ENCODE data around the gene SUGCT. TPM values are rescaled to one million over a fixed set of nuclear protein-coding genes. Genes with fewer than 3 reads are reported as not detected.

Gene SUGCT
- total RNA-seq, 1 experiment from 2014 or later, result 4.6 TPM

GRCh38 chr7:40714363-40715052, 579.7 kb downstream of the SUGCT start:
- H3K27ac Mint-ChIP-seq, result no peak overlapping the region
- ChIA-PET CTCF (no interaction called here), POLR2A (no interaction called here)
- peaks cover 35% of the 10 kb centered on the region for H3K4me1 Mint-ChIP-seq
- DNase-seq (ENCODE audit: low spot score) (no peak), ATAC-seq (no peak)
- peaks cover 7% of the 10 kb centered on the region; the same call in 1 of the 2 replicates for H3K9me3 Mint-ChIP-seq
- peaks cover 4% of the 10 kb centered on the region; the same call in 1 of the 2 replicates for H3K27me3 Mint-ChIP-seq (ENCODE audit: low read depth)
- no peak for TF ChIP-seq ZBTB21 (CRISPR knock-in tag; IDR thresholded peaks at IDR 0.05; ENCODE audit: borderline replicate concordance)
- no peak for TF ChIP-seq E2F4 (CRISPR knock-in tag; IDR thresholded peaks at IDR 0.05; ENCODE audit: borderline replicate concordance, low read depth)
- TF ChIP-seq FOXK1 (CRISPR knock-in tag; IDR thresholded peaks at IDR 0.05), result no peak
- no peak for TF ChIP-seq PREB (CRISPR knock-in tag; IDR thresholded peaks at IDR 0.05; ENCODE audit: borderline replicate concordance)
- no peak for TF ChIP-seq KAT7 (CRISPR knock-in tag; IDR thresholded peaks at IDR 0.05; ENCODE audit: borderline replicate concordance)
- TF ChIP-seq SMAD3 (CRISPR knock-in tag; IDR thresholded peaks at IDR 0.05; ENCODE audit: borderline replicate concordance), result no peak
- TF ChIP-seq ZNF671 (CRISPR knock-in tag; IDR thresholded peaks at IDR 0.05), result no peak
- H3K4me3 Mint-ChIP-seq, result no peak overlapping the region
- H3K36me3 Mint-ChIP-seq, result peaks cover 4% of the 10 kb centered on the region; the same call in 1 of the 2 replicates

- POLR2A ChIA-PET, result no interaction called here
- no peak for ATAC-seq
Observed at GRCh38 chr7:40715053-40715430, 580.2 kb downstream of the SUGCT start.

More at GRCh38 chr7:40715053-40715430, 580.2 kb downstream of the SUGCT start:
- Mint-ChIP-seq H3K27ac (no peak overlapping the region), H3K36me3 (peaks cover 4% of the 10 kb centered on the region; the same call in 1 of the 2 replicates), H3K27me3 (ENCODE audit: low read depth) (peaks cover 4% of the 10 kb centered on the region; the same call in 1 of the 2 replicates), H3K4me3 (no peak overlapping the region), H3K9me3 (peaks cover 7% of the 10 kb centered on the region; the same call in 1 of the 2 replicates), H3K4me1 (peaks cover 35% of the 10 kb centered on the region)
- DNase-seq (ENCODE audit: low spot score), result no peak
- CTCF ChIA-PET, result interaction anchor here (0.9 kb wide), 1 partner anchor 11 kb away, joined by 3 read pairs; no protein-coding TSS in a partner anchor
- TF ChIP-seq, protein P1, sequence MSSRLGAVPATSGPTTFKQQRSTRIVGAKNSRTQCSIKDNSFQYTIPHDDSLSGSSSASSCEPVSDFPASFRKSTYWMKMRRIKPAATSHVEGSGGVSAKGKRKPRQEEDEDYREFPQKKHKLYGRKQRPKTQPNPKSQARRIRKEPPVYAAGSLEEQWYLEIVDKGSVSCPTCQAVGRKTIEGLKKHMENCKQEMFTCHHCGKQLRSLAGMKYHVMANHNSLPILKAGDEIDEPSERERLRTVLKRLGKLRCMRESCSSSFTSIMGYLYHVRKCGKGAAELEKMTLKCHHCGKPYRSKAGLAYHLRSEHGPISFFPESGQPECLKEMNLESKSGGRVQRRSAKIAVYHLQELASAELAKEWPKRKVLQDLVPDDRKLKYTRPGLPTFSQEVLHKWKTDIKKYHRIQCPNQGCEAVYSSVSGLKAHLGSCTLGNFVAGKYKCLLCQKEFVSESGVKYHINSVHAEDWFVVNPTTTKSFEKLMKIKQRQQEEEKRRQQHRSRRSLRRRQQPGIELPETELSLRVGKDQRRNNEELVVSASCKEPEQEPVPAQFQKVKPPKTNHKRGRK (CRISPR knock-in tag; IDR thresholded peaks at IDR 0.05; ENCODE audit: borderline replicate concordance), result no peak
- TF ChIP-seq NFE2L1 (CRISPR knock-in tag; IDR thresholded peaks at IDR 0.05) (no peak), MXD4 (CRISPR knock-in tag; IDR thresholded peaks at IDR 0.05; ENCODE audit: borderline replicate concordance) (no peak), SMAD4 (CRISPR knock-in tag; IDR thresholded peaks at IDR 0.05) (no peak), TEAD1 (CRISPR knock-in tag; IDR thresholded peaks at IDR 0.05) (no peak), PRRX2 (CRISPR knock-in tag; IDR thresholded peaks at IDR 0.05) (no peak), NR3C1 (CRISPR knock-in tag; conservative IDR thresholded peaks at IDR 0.05; ENCODE audit: low read depth) (no peak), CREB1 (CRISPR knock-in tag; IDR thresholded peaks at IDR 0.05) (no peak), ZNF219 (CRISPR knock-in tag; IDR thresholded peaks at IDR 0.05; ENCODE audit: borderline replicate concordance) (no peak), ZNF532 (CRISPR knock-in tag; IDR thresholded peaks at IDR 0.05; ENCODE audit: borderline replicate concordance) (no peak), GABPB1 (CRISPR knock-in tag; IDR thresholded peaks at IDR 0.05) (no peak), FOXP1 (CRISPR knock-in tag; IDR thresholded peaks at IDR 0.05; ENCODE audit: borderline replicate concordance) (no peak), ZBTB43 (CRISPR knock-in tag; IDR thresholded peaks at IDR 0.05) (no peak)
- TF ChIP-seq, protein P2, sequence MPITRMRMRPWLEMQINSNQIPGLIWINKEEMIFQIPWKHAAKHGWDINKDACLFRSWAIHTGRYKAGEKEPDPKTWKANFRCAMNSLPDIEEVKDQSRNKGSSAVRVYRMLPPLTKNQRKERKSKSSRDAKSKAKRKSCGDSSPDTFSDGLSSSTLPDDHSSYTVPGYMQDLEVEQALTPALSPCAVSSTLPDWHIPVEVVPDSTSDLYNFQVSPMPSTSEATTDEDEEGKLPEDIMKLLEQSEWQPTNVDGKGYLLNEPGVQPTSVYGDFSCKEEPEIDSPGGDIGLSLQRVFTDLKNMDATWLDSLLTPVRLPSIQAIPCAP (CRISPR knock-in tag; IDR thresholded peaks at IDR 0.05), result no peak
- TF ChIP-seq, protein P3, sequence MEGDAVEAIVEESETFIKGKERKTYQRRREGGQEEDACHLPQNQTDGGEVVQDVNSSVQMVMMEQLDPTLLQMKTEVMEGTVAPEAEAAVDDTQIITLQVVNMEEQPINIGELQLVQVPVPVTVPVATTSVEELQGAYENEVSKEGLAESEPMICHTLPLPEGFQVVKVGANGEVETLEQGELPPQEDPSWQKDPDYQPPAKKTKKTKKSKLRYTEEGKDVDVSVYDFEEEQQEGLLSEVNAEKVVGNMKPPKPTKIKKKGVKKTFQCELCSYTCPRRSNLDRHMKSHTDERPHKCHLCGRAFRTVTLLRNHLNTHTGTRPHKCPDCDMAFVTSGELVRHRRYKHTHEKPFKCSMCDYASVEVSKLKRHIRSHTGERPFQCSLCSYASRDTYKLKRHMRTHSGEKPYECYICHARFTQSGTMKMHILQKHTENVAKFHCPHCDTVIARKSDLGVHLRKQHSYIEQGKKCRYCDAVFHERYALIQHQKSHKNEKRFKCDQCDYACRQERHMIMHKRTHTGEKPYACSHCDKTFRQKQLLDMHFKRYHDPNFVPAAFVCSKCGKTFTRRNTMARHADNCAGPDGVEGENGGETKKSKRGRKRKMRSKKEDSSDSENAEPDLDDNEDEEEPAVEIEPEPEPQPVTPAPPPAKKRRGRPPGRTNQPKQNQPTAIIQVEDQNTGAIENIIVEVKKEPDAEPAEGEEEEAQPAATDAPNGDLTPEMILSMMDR (IDR thresholded peaks at IDR 0.05), result no peak
